Osteocyte (in vitro differentiated cells): ENCODE data around the gene CRYBG3. TPM values are rescaled to one million over a fixed set of nuclear protein-coding genes. Genes with fewer than 3 reads are reported as not detected.

Experiments
- DNase-seq: peaks from one replicate; pipeline ENCODE4 v3.0.0; 2021; ENCODE audit warnings: mixed read lengths; ENCODE audit not compliant: unreplicated experiment; ENCODE audit errors: extremely low spot score
- H3K27ac Mint-ChIP-seq: one replicate; pipeline ENCODE4 v1.8.0; 2021; ENCODE audit warnings: mild to moderate bottlenecking, mixed read lengths; ENCODE audit not compliant: unreplicated experiment
- H3K27me3 Mint-ChIP-seq: one replicate; pipeline ENCODE4 v1.8.0; 2021; ENCODE audit warnings: mixed read lengths; ENCODE audit not compliant: unreplicated experiment
- H3K36me3 Mint-ChIP-seq: one replicate; pipeline ENCODE4 v1.8.0; 2021; ENCODE audit warnings: mixed read lengths; ENCODE audit not compliant: unreplicated experiment
- H3K4me1 Mint-ChIP-seq: one replicate; pipeline ENCODE4 v1.8.0; 2021; ENCODE audit warnings: mixed read lengths; ENCODE audit not compliant: unreplicated experiment
- H3K4me3 Mint-ChIP-seq: one replicate; pipeline ENCODE4 v1.8.0; 2021; ENCODE audit warnings: mild to moderate bottlenecking, moderate library complexity, mixed read lengths; ENCODE audit not compliant: unreplicated experiment
- H3K9me3 Mint-ChIP-seq: one replicate; pipeline ENCODE4 v1.8.0; 2021; ENCODE audit warnings: mixed read lengths; ENCODE audit not compliant: unreplicated experiment
- CTCF ChIP-seq: fragments of 200-600 bp; sonication (generic); IDR thresholded peaks from 2 replicates; pipeline ENCODE4 v1.5.0; 2021; ENCODE audit warnings: antibody characterized with exemption, mild to moderate bottlenecking, moderate library complexity
- total RNA-seq: library from RNA; stranded (reverse); gene quantifications from 2 replicates; pipeline ENCODE4 v1.2.1, GENCODE V29; 2021

CRYBG3 gene
- total RNA-seq, 1 donor from 2014 or later: 13.5 TPM

GRCh38 chr3:97987306-97987705 is 165.5 kb downstream of the CRYBG3 start:
- Mint-ChIP-seq H3K9me3 (no peaks in the 10 kb centered on the region), H3K27me3 (peaks cover 39% of the 10 kb centered on the region), H3K4me3 (no peak overlapping the region), H3K27ac (no peak overlapping the region), H3K4me1 (no peaks in the 10 kb centered on the region), H3K36me3 (no peaks in the 10 kb centered on the region)
- DNase-seq: no peak
- no peak for TF ChIP-seq CTCF

- TF ChIP-seq CTCF: no peak
Measured at GRCh38 chr3:97988784-97989568, 167.2 kb downstream of the CRYBG3 start.

GRCh38 chr3:97990624-97991292 is 168.9 kb downstream of the CRYBG3 start:
- H3K9me3 Mint-ChIP-seq: no peaks in the 10 kb centered on the region
- H3K27ac Mint-ChIP-seq: no peak overlapping the region
- no peak for DNase-seq
- H3K36me3 Mint-ChIP-seq: no peaks in the 10 kb centered on the region
- no peak for TF ChIP-seq CTCF
- no peaks in the 10 kb centered on the region for H3K4me1 Mint-ChIP-seq
- H3K27me3 Mint-ChIP-seq: peaks cover 39% of the 10 kb centered on the region
- no peak overlapping the region for H3K4me3 Mint-ChIP-seq

More at GRCh38 chr3:97988784-97989568, 167.2 kb downstream of the CRYBG3 start:
- no peaks in the 10 kb centered on the region for H3K9me3 Mint-ChIP-seq
- peaks cover 44% of the 10 kb centered on the region for H3K27me3 Mint-ChIP-seq
- H3K4me1 Mint-ChIP-seq: no peaks in the 10 kb centered on the region
- no peak overlapping the region for H3K4me3 Mint-ChIP-seq
- no peaks in the 10 kb centered on the region for H3K36me3 Mint-ChIP-seq
- no peak for DNase-seq
- H3K27ac Mint-ChIP-seq: no peak overlapping the region

- Mint-ChIP-seq H3K4me3 (no peak overlapping the region), H3K27me3 (peaks cover 37% of the 10 kb centered on the region), H3K9me3 (no peaks in the 10 kb centered on the region), H3K36me3 (no peaks in the 10 kb centered on the region), H3K27ac (no peak overlapping the region), H3K4me1 (no peaks in the 10 kb centered on the region)
- no peak for DNase-seq
- TF ChIP-seq CTCF: no peak
Measured at GRCh38 chr3:97991293-97991682, 169.5 kb downstream of the CRYBG3 start.

GRCh38 chr3:97992547-97993173 is 170.8 kb downstream of the CRYBG3 start:
- Mint-ChIP-seq H3K4me1 (no peaks in the 10 kb centered on the region), H3K4me3 (no peak overlapping the region), H3K9me3 (no peaks in the 10 kb centered on the region), H3K27me3 (peaks cover 35% of the 10 kb centered on the region), H3K36me3 (no peaks in the 10 kb centered on the region), H3K27ac (no peak overlapping the region)
- TF ChIP-seq CTCF: no peak
- DNase-seq: no peak
